ENCODE results near the gene APIP.
"Not testable (repeated sequence)": the region's sequence is repeated elsewhere in the genome, so short reads cannot be mapped to it uniquely, and the experiment has no call there.

Gene APIP

GRCh38 chr11:34899633-34900016, 16.6 kb downstream of the APIP start:
- no peak overlapping the region for H3K4me3 ChIP-seq (ENCODE audit: low read depth, low read length)
- no peak overlapping the region for H2AFZ ChIP-seq (ENCODE audit: insufficient read depth, low read length, poor library complexity)
- no peak overlapping the region for H3K4ac ChIP-seq (ENCODE audit: low read depth, low read length)
- peaks cover 0 to 3% of the 10 kb centered on the region in 2 experiments for H3K36me3 ChIP-seq (ENCODE audit: control insufficient read depth in 1 of 2, insufficient read depth in 2 of 2, low read length in 2 of 2)
- no peaks in the 10 kb centered on the region for H3K79me2 ChIP-seq (ENCODE audit: control insufficient read depth, insufficient read depth, low read length, poor library complexity)
- H3K9me3 ChIP-seq (ENCODE audit: insufficient read depth, low read depth, low read length) = peaks cover 8% of the 10 kb centered on the region
- no peak overlapping the region for H4K12ac ChIP-seq (ENCODE audit: low read depth, low read length)
- H2BK5ac ChIP-seq (ENCODE audit: low read depth, low read length, poor library complexity) = no peak overlapping the region
- no peak overlapping the region for H3K27ac ChIP-seq (ENCODE audit: low read depth, low read length)
- no peak for DNase-seq
- WGBS (ENCODE audit: extremely low coverage, insufficient coverage, insufficient read length) = no CpG with 5 or more reads among the region's 5 CpGs
- H3K14ac ChIP-seq (ENCODE audit: low read length) = no peak overlapping the region
- H3K4me1 ChIP-seq (ENCODE audit: control insufficient read depth in 1 of 2, insufficient read depth in 2 of 2, low read length in 2 of 2) = no peaks in the 10 kb centered on the region
- no peak overlapping the region for H3K23ac ChIP-seq (ENCODE audit: low read length)
- no peak overlapping the region for H4K91ac ChIP-seq (ENCODE audit: low read depth, low read length)
- no peak overlapping the region for H3K4me2 ChIP-seq (ENCODE audit: low read length)
- no peak overlapping the region for H4K8ac ChIP-seq (ENCODE audit: low read depth, low read length)
- no peaks in the 10 kb centered on the region for H3K79me1 ChIP-seq (ENCODE audit: low read length)
- no peak overlapping the region for H2BK120ac ChIP-seq (ENCODE audit: insufficient read depth, low read length, poor library complexity)
- H2AK5ac ChIP-seq (ENCODE audit: low read length) = no peak overlapping the region
- no peaks in the 10 kb centered on the region for H3K27me3 ChIP-seq (ENCODE audit: insufficient read depth, low read length)
- H3K9ac ChIP-seq (ENCODE audit: low read length) = no peak overlapping the region
- H2BK12ac ChIP-seq (ENCODE audit: low read length) = no peak overlapping the region
- no peak overlapping the region for H3K18ac ChIP-seq (ENCODE audit: low read length)

DNA sequence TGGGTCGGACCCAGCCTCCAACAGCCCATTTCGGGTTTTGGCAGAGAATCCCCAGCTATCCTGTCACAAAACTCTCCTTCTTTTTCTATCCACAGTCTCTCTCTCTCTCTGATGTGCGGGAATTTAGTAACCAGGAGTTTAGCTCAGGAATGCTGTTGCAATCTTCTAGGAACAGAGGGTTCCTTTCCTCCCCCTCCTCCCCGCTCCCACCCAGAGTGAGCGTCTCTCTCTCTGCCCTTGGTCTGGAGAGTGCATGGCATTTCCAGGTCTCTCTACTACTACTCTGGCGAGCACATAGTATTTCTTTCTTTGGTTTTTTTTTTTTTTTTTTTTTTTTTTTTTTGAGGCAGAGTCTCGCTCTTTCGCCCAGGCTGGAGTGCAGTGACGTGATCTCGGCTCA, 17.7 kb downstream of the APIP start:
- DNase-seq = no peak
- no CpG with 5 or more reads among the region's 10 CpGs for WGBS (ENCODE audit: extremely low coverage, insufficient coverage, insufficient read length)
- Histone ChIP-seq H2AK5ac (ENCODE audit: low read length) (no peak overlapping the region), H2AFZ (ENCODE audit: insufficient read depth, low read length, poor library complexity) (no peak overlapping the region), H4K12ac (ENCODE audit: low read depth, low read length) (no peak overlapping the region), H3K36me3 (ENCODE audit: control insufficient read depth in 1 of 2, insufficient read depth in 2 of 2, low read length in 2 of 2) (peaks cover 0 to 3% of the 10 kb centered on the region in 2 experiments), H3K4me1 (ENCODE audit: control insufficient read depth in 1 of 2, insufficient read depth in 2 of 2, low read length in 2 of 2) (no peaks in the 10 kb centered on the region), H4K91ac (ENCODE audit: low read depth, low read length) (no peak overlapping the region), H4K8ac (ENCODE audit: low read depth, low read length) (no peak overlapping the region), H2BK12ac (ENCODE audit: low read length) (no peak overlapping the region), H3K23ac (ENCODE audit: low read length) (no peak overlapping the region), H3K9me3 (ENCODE audit: insufficient read depth, low read depth, low read length) (peaks cover 8% of the 10 kb centered on the region), H3K4me2 (ENCODE audit: low read length) (no peak overlapping the region), H2BK5ac (ENCODE audit: low read depth, low read length, poor library complexity) (no peak overlapping the region), H3K79me1 (ENCODE audit: low read length) (no peaks in the 10 kb centered on the region), H3K4ac (ENCODE audit: low read depth, low read length) (no peak overlapping the region), H3K27me3 (ENCODE audit: insufficient read depth, low read length) (no peaks in the 10 kb centered on the region), H2BK120ac (ENCODE audit: insufficient read depth, low read length, poor library complexity) (no peak overlapping the region), H3K18ac (ENCODE audit: low read length) (no peak overlapping the region), H3K14ac (ENCODE audit: low read length) (no peak overlapping the region), H3K79me2 (ENCODE audit: control insufficient read depth, insufficient read depth, low read length, poor library complexity) (no peaks in the 10 kb centered on the region), H3K27ac (ENCODE audit: low read depth, low read length) (no peak overlapping the region), H3K4me3 (ENCODE audit: low read depth, low read length) (no peak overlapping the region), H3K9ac (ENCODE audit: low read length) (no peak overlapping the region)

GRCh38 chr11:34897171-34897870, 18.9 kb downstream of the APIP start:
- Histone ChIP-seq H3K23ac (ENCODE audit: low read length) (no peak overlapping the region), H3K4me3 (ENCODE audit: low read depth, low read length) (no peak overlapping the region), H2BK12ac (ENCODE audit: low read length) (no peak overlapping the region), H3K79me2 (ENCODE audit: control insufficient read depth, insufficient read depth, low read length, poor library complexity) (no peaks in the 10 kb centered on the region), H3K27me3 (ENCODE audit: insufficient read depth, low read length) (no peaks in the 10 kb centered on the region), H4K8ac (ENCODE audit: low read depth, low read length) (no peak overlapping the region), H4K12ac (ENCODE audit: low read depth, low read length) (no peak overlapping the region), H4K91ac (ENCODE audit: low read depth, low read length) (no peak overlapping the region), H3K18ac (ENCODE audit: low read length) (no peak overlapping the region), H2AFZ (ENCODE audit: insufficient read depth, low read length, poor library complexity) (no peak overlapping the region), H3K4ac (ENCODE audit: low read depth, low read length) (no peak overlapping the region), H3K14ac (ENCODE audit: low read length) (no peak overlapping the region), H3K36me3 (ENCODE audit: control insufficient read depth in 1 of 2, insufficient read depth in 2 of 2, low read length in 2 of 2) (peaks cover 0 to 3% of the 10 kb centered on the region in 2 experiments), H3K27ac (ENCODE audit: low read depth, low read length) (no peak overlapping the region), H3K9ac (ENCODE audit: low read length) (no peak overlapping the region), H2AK5ac (ENCODE audit: low read length) (no peak overlapping the region), H2BK120ac (ENCODE audit: insufficient read depth, low read length, poor library complexity) (no peak overlapping the region), H3K4me1 (ENCODE audit: control insufficient read depth in 1 of 2, insufficient read depth in 2 of 2, low read length in 2 of 2) (no peaks in the 10 kb centered on the region), H3K9me3 (ENCODE audit: insufficient read depth, low read depth, low read length) (peaks cover 8% of the 10 kb centered on the region), H3K4me2 (ENCODE audit: low read length) (no peak overlapping the region), H2BK5ac (ENCODE audit: low read depth, low read length, poor library complexity) (no peak overlapping the region), H3K79me1 (ENCODE audit: low read length) (no peaks in the 10 kb centered on the region)
- WGBS (ENCODE audit: extremely low coverage, insufficient coverage, insufficient read length) = no CpG with 5 or more reads among the region's 3 CpGs
- DNase-seq = no peak

- not testable (repeated sequence) for H3K23ac ChIP-seq (ENCODE audit: low read length); H2AK5ac ChIP-seq (ENCODE audit: low read length); H3K4me1 ChIP-seq (ENCODE audit: control insufficient read depth in 1 of 2, insufficient read depth in 2 of 2, low read length in 2 of 2); H4K12ac ChIP-seq (ENCODE audit: low read depth, low read length); H3K9me3 ChIP-seq (ENCODE audit: insufficient read depth, low read depth, low read length); DNase-seq; H4K91ac ChIP-seq (ENCODE audit: low read depth, low read length); H3K79me1 ChIP-seq (ENCODE audit: low read length); H3K27ac ChIP-seq (ENCODE audit: low read depth, low read length); H3K18ac ChIP-seq (ENCODE audit: low read length); H3K4ac ChIP-seq (ENCODE audit: low read depth, low read length); H2BK5ac ChIP-seq (ENCODE audit: low read depth, low read length, poor library complexity); H3K36me3 ChIP-seq (ENCODE audit: control insufficient read depth in 1 of 2, insufficient read depth in 2 of 2, low read length in 2 of 2); H2BK120ac ChIP-seq (ENCODE audit: insufficient read depth, low read length, poor library complexity); H3K4me2 ChIP-seq (ENCODE audit: low read length); H3K79me2 ChIP-seq (ENCODE audit: control insufficient read depth, insufficient read depth, low read length, poor library complexity); H4K8ac ChIP-seq (ENCODE audit: low read depth, low read length); H2BK12ac ChIP-seq (ENCODE audit: low read length); H2AFZ ChIP-seq (ENCODE audit: insufficient read depth, low read length, poor library complexity); H3K4me3 ChIP-seq (ENCODE audit: low read depth, low read length); H3K14ac ChIP-seq (ENCODE audit: low read length); H3K9ac ChIP-seq (ENCODE audit: low read length); H3K27me3 ChIP-seq (ENCODE audit: insufficient read depth, low read length)
- no CpG with 5 or more reads among the region's 3 CpGs for WGBS (ENCODE audit: extremely low coverage, insufficient coverage, insufficient read length)
Measured at GRCh38 chr11:34896191-34896590, 20.0 kb downstream of the APIP start.
